Measurements from ENCODE around the gene MAJIN. TPM values are rescaled to one million over a fixed set of nuclear protein-coding genes. Genes with fewer than 3 reads are reported as not detected.
A peak's percentile ranks its signal among the peaks of the same experiment; 100 is the strongest.

Gene MAJIN
- total RNA-seq, 2 experiments from 2014 or later: 0.21 to 0.82 TPM

DNA sequence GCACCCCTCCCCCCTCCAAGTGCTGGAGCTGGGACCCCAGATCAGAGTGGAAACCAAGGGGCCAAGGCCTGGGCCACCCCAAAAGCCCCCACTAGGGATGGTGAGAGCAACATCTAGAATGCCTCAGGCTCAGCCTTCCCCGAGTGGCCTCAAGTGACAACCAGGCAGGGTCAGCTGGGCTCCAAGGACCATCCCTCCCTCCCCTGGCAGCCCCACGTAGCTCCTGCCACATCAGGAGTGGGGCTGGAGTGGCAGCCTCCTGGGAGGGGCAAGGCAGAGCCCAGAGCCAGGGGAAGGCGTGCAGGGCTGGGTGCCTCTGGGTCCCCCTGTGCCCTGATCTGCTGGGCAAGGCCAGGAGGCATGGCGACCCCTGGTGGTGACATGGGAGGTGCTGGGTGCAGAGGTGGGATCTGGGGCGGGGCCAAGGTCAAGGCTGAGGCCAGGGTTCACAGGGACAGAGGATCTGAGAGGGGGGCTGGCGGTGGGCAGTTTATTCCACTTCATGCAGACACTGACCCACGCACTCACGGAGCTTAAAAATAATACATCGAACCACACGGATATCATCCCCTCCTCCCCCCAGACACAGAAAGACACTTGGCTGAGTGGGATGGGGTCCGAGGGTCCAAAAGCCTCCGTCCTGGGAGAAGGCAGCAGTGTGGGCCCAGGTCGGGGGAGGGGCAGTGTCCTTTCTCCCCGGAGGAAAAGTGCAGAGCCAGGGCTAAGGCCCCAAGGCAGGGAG, 77.7 kb downstream of the MAJIN start:
- ChIA-PET POLR2A (interaction anchor here (0.9 to 1.3 kb wide), 4 partner anchors 10 to 46 kb away, joined by 3 to 4 read pairs (median 4); partner anchors contain the start of gene EHD1), CTCF (interaction anchor here (0.8 to 29.7 kb wide), 13 partner anchors 9 to 241 kb away, joined by 3 to 1198 read pairs (median 4); partner anchors contain the start of genes CDC42BPG and EHD1)
- Mint-ChIP-seq H3K27ac (peak overlapping the region; percentile 46), H3K4me1 (ENCODE audit: low read depth) (peaks cover 2% of the 10 kb centered on the region), H3K9me3 (no peaks in the 10 kb centered on the region), H3K4me3 (no peak overlapping the region), H3K36me3 (peaks cover 5% of the 10 kb centered on the region), H3K27me3 (no peaks in the 10 kb centered on the region)
- peak; percentile 94 for DNase-seq
- intact Hi-C loops (cut with micrococcal nuclease): loop anchor here (1.0 kb wide), 1 partner anchor 47 kb away; no protein-coding TSS in a partner anchor

DNA sequence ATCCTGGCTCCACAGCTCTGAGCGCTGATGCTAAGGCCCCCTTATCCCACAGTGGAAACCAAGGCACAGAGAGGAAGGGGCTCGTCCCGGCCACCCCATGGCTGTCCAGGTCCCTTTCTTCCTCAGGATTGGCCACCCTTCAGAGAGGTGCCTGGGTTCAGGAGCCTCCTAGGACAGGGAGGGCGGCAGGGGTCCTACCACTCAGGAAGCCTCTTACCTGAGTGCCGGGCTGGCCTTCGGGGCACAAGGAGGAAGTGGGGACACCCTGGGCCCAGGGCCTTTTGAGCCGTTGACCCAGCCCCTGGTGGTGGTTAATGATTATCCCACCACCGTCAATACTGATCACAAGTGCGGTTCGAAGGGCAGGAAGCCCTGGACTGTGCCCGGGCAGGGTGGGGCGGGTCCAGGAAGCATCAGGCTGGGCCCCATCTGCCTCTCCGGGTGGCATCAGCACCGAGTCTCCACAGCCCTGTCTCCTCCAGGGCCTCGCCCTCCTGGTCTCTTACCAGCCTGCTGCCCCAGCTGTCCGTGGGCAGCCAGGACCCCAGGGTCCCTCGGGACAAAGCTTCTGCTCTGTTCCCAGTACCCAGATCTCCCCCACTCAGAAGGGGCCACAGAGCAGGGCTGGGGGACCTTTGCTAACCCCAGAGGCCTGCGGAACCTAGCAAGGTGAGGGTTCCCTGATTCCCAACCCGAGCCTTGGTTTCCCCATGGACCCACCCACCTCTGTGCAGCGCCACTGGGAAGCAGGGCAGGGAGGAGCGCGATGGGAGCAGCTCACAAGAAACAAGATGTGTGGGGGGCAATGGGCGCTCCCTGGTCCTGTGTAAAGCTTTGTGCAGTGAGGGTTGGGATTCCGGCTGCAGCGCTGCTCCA, 78.5 kb downstream of the MAJIN start:
- Mint-ChIP-seq H3K9me3 (no peaks in the 10 kb centered on the region), H3K4me1 (ENCODE audit: low read depth) (peaks cover 4% of the 10 kb centered on the region), H3K36me3 (peaks cover 4% of the 10 kb centered on the region), H3K27ac (no peak overlapping the region), H3K27me3 (no peaks in the 10 kb centered on the region), H3K4me3 (no peak overlapping the region)
- DNase-seq: no peak
- intact Hi-C loops (cut with micrococcal nuclease): loop anchor here (1.0 kb wide), 1 partner anchor 46 kb away; no protein-coding TSS in a partner anchor
- CTCF ChIA-PET: interaction anchor here (0.8 to 29.7 kb wide), 14 partner anchors 8 to 242 kb away, joined by 3 to 1198 read pairs (median 4); partner anchors contain the start of genes CDC42BPG and EHD1
- POLR2A ChIA-PET: interaction anchor here (0.9 to 1.3 kb wide), 4 partner anchors 9 to 45 kb away, joined by 3 to 4 read pairs (median 4); partner anchors contain the start of gene EHD1

DNA sequence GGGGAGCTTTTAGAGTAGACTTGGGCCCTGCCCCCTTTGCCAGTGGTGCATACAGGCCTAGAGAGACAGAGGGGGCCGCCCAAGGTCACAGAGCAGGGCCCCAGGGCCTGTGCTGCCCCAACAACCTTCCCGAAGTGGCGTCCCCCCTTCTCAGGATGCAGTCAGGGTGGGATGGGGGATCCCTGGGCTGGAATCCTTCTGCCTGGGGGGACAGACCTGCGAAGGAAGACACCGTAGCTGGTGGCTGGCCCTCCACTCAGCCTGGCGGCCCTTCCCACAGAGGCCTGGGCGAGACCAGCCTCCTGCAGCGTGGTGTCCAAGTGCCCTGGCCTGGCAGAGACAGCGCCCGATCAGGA, 79.1 kb downstream of the MAJIN start:
- intact Hi-C loops (cut with micrococcal nuclease): no loop called here
- Mint-ChIP-seq H3K27ac (no peak overlapping the region), H3K36me3 (peaks cover 2% of the 10 kb centered on the region), H3K9me3 (no peaks in the 10 kb centered on the region), H3K4me3 (no peak overlapping the region), H3K27me3 (no peaks in the 10 kb centered on the region), H3K4me1 (ENCODE audit: low read depth) (peaks cover 9% of the 10 kb centered on the region)
- ChIA-PET CTCF (interaction anchor here (1.4 to 29.7 kb wide), 2 partner anchors 36 to 105 kb away, joined by 3 to 1198 read pairs; partner anchors contain the start of gene CDC42BPG), POLR2A (no interaction called here)
- DNase-seq: no peak

- Mint-ChIP-seq H3K27me3 (no peaks in the 10 kb centered on the region), H3K36me3 (peaks cover 2% of the 10 kb centered on the region), H3K27ac (no peak overlapping the region), H3K4me3 (no peak overlapping the region), H3K9me3 (no peaks in the 10 kb centered on the region), H3K4me1 (ENCODE audit: low read depth) (peaks cover 12% of the 10 kb centered on the region)
- ChIA-PET CTCF (interaction anchor here (1.4 to 29.7 kb wide), 2 partner anchors 36 to 105 kb away, joined by 3 to 1198 read pairs; partner anchors contain the start of gene CDC42BPG), POLR2A (no interaction called here)
- intact Hi-C loops (cut with micrococcal nuclease): no loop called here
- DNase-seq: no peak
Observed at GRCh38 chr11:64892411-64892831, 79.5 kb downstream of the MAJIN start.

- Mint-ChIP-seq H3K36me3 (peaks cover 2% of the 10 kb centered on the region), H3K9me3 (no peaks in the 10 kb centered on the region), H3K4me1 (ENCODE audit: low read depth) (peaks cover 15% of the 10 kb centered on the region), H3K4me3 (no peak overlapping the region), H3K27ac (no peak overlapping the region), H3K27me3 (no peaks in the 10 kb centered on the region)
- intact Hi-C loops (cut with micrococcal nuclease): no loop called here
- CTCF ChIA-PET: interaction anchor here (0.7 to 29.7 kb wide), 3 partner anchors 13 to 104 kb away, joined by 3 to 1198 read pairs (median 3); partner anchors contain the start of genes CDC42BPG and EHD1
- POLR2A ChIA-PET: no interaction called here
- DNase-seq: no peak
Observed at GRCh38 chr11:64891880-64892279, 80.0 kb downstream of the MAJIN start.

- Mint-ChIP-seq H3K36me3 (peaks cover 2% of the 10 kb centered on the region), H3K4me3 (no peak overlapping the region), H3K27me3 (no peaks in the 10 kb centered on the region), H3K9me3 (no peaks in the 10 kb centered on the region), H3K4me1 (ENCODE audit: low read depth) (peaks cover 15% of the 10 kb centered on the region), H3K27ac (no peak overlapping the region)
- no peak for DNase-seq
- intact Hi-C loops (cut with micrococcal nuclease): no loop called here
- POLR2A ChIA-PET: interaction anchor here (1.2 kb wide), 1 partner anchor 32 kb away, joined by 4 read pairs; no protein-coding TSS in a partner anchor
- CTCF ChIA-PET: interaction anchor here (0.7 to 29.7 kb wide), 2 partner anchors 13 to 35 kb away, joined by 3 to 1198 read pairs; partner anchors contain the start of genes CDC42BPG and EHD1
Observed at GRCh38 chr11:64891215-64891848, 80.6 kb downstream of the MAJIN start.

DNA sequence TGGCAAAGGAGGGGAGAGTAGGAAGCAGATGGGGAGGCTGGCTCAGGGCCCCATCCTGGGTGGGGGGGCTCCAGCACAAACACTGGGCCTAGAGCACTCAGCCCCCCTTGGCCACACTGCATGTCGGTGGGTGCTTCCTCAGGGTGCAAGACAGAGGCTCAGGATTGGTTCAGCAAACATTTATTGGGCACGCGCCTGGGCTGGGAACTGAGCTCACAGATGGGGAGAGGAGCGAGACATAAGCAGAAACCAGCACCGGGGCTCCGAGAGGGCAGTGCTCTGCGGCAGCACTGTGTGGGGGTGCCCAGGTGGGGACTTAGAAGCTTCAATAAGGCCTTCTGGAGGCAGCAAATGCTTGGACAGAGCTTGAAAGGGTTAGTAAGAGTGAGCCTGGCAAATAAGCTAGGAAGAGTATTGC, 81.4 kb downstream of the MAJIN start:
- H3K36me3 Mint-ChIP-seq: peaks cover 2% of the 10 kb centered on the region
- no peak overlapping the region for H3K4me3 Mint-ChIP-seq
- H3K4me1 Mint-ChIP-seq (ENCODE audit: low read depth): peaks cover 22% of the 10 kb centered on the region
- H3K27ac Mint-ChIP-seq: no peak overlapping the region
- ChIA-PET CTCF (interaction anchor here (1.3 to 29.7 kb wide), 3 partner anchors 11 to 123 kb away, joined by 3 to 1198 read pairs (median 4); partner anchors contain the start of genes ARL2, CDC42BPG and EHD1), POLR2A (interaction anchor here (1.2 kb wide), 1 partner anchor 31 kb away, joined by 4 read pairs; no protein-coding TSS in a partner anchor)
- H3K27me3 Mint-ChIP-seq: no peaks in the 10 kb centered on the region
- no peak for DNase-seq
- H3K9me3 Mint-ChIP-seq: no peaks in the 10 kb centered on the region
- intact Hi-C loops (cut with micrococcal nuclease): no loop called here

GRCh38 chr11:64888729-64889511, 83.0 kb downstream of the MAJIN start:
- DNase-seq: no peak
- H3K36me3 Mint-ChIP-seq: no peaks in the 10 kb centered on the region
- peaks cover 30% of the 10 kb centered on the region for H3K4me1 Mint-ChIP-seq (ENCODE audit: low read depth)
- no peak overlapping the region for H3K27ac Mint-ChIP-seq
- POLR2A ChIA-PET: interaction anchor here (1.3 to 1.8 kb wide), 2 partner anchors 28 to 32 kb away, joined by 4 to 9 read pairs; no protein-coding TSS in a partner anchor
- no peaks in the 10 kb centered on the region for H3K27me3 Mint-ChIP-seq
- CTCF ChIA-PET: interaction anchor here (1.0 to 29.7 kb wide), 6 partner anchors 10 to 125 kb away, joined by 3 to 1198 read pairs (median 9); partner anchors contain the start of genes ARL2, CDC42BPG and EHD1
- no peak overlapping the region for H3K4me3 Mint-ChIP-seq
- intact Hi-C loops (cut with micrococcal nuclease): loop anchor here (1.0 kb wide), 1 partner anchor 11 kb away; the partner anchor contains the start of gene EHD1
- no peaks in the 10 kb centered on the region for H3K9me3 Mint-ChIP-seq

GRCh38 chr11:64888406-64888728, 83.5 kb downstream of the MAJIN start:
- Mint-ChIP-seq H3K27ac (no peak overlapping the region), H3K4me1 (ENCODE audit: low read depth) (peaks cover 30% of the 10 kb centered on the region), H3K36me3 (no peaks in the 10 kb centered on the region), H3K4me3 (peak overlapping the region; percentile 66), H3K27me3 (no peaks in the 10 kb centered on the region), H3K9me3 (no peaks in the 10 kb centered on the region)
- intact Hi-C loops (cut with micrococcal nuclease): loop anchor here (1.0 kb wide), 1 partner anchor 10 kb away; the partner anchor contains the start of gene EHD1
- no peak for DNase-seq
- POLR2A ChIA-PET: interaction anchor here (0.6 to 1.8 kb wide), 4 partner anchors 11 to 32 kb away, joined by 3 to 9 read pairs (median 5); no protein-coding TSS in a partner anchor
- CTCF ChIA-PET: interaction anchor here (0.5 to 29.7 kb wide), 17 partner anchors 8 to 216 kb away, joined by 3 to 1198 read pairs (median 4); partner anchors contain the start of genes ARL2, CDC42BPG, EHD1 and SF1
